Trophoblast cell (in vitro differentiated cells and primary cell): ENCODE results near the gene TMEM132C.

Source experiments
- DNase-seq, 2 donors: peaks; one replicate each; pipeline ENCODE4 v3.0.0-alpha.2; 2016
- H2AFZ ChIP-seq: 2 replicates; pipeline ENCODE4 v1.6.1; 2013; ENCODE audit warnings: low read length, moderate library complexity, mild to moderate bottlenecking; ENCODE audit not compliant: insufficient read depth, poor library complexity
- H2AK5ac ChIP-seq: 2 replicates; pipeline ENCODE4 v1.6.1; 2013; ENCODE audit warnings: mild to moderate bottlenecking, low read length
- H2BK120ac ChIP-seq: 2 replicates; pipeline ENCODE4 v1.6.1; 2013; ENCODE audit warnings: low read length, mild to moderate bottlenecking, moderate library complexity; ENCODE audit not compliant: insufficient read depth, poor library complexity
- H2BK12ac ChIP-seq: 2 replicates; pipeline ENCODE4 v1.6.1; 2013; ENCODE audit warnings: mild to moderate bottlenecking, low read length, moderate library complexity
- H2BK5ac ChIP-seq: 2 replicates; pipeline ENCODE4 v1.6.1; 2013; ENCODE audit warnings: low read length, low read depth, moderate library complexity, mild to moderate bottlenecking; ENCODE audit not compliant: poor library complexity
- H3K14ac ChIP-seq: 2 replicates; pipeline ENCODE4 v1.6.1; 2013; ENCODE audit warnings: mild to moderate bottlenecking, low read length
- H3K18ac ChIP-seq: 2 replicates; pipeline ENCODE4 v1.6.1; 2013; ENCODE audit warnings: mild to moderate bottlenecking, low read length
- H3K23ac ChIP-seq: 2 replicates; pipeline ENCODE4 v1.6.1; 2013; ENCODE audit warnings: low read length
- H3K27ac ChIP-seq: 2 replicates; pipeline ENCODE4 v1.5.1; 2013; ENCODE audit warnings: low read depth, mild to moderate bottlenecking, inconsistent platforms, low read length, moderate library complexity
- H3K27me3 ChIP-seq: 2 replicates; pipeline ENCODE4 v1.6.1; 2013; ENCODE audit warnings: inconsistent platforms, mild to moderate bottlenecking, low read length, moderate library complexity; ENCODE audit not compliant: insufficient read depth
- H3K36me3 ChIP-seq, 2 experiments: 1 replicate in 1 of 2; 2 replicates in 1 of 2; pipeline ENCODE4 v1.6.1; 2013; ENCODE audit warnings: low read length in 2 of 2, mild to moderate bottlenecking in 2 of 2, moderate library complexity in 1 of 2; ENCODE audit not compliant: insufficient read depth in 2 of 2, control insufficient read depth in 1 of 2
- H3K4ac ChIP-seq: 2 replicates; pipeline ENCODE4 v1.6.1; 2013; ENCODE audit warnings: low read depth, mild to moderate bottlenecking, low read length, moderate library complexity
- H3K4me1 ChIP-seq, 2 experiments: 1 replicate in 1 of 2; 2 replicates in 1 of 2; pipeline ENCODE4 v1.6.1; 2013; ENCODE audit warnings: low read length in 2 of 2, mild to moderate bottlenecking in 2 of 2, moderate library complexity in 1 of 2; ENCODE audit not compliant: insufficient read depth in 2 of 2, control insufficient read depth in 1 of 2
- H3K4me2 ChIP-seq: 2 replicates; pipeline ENCODE4 v1.6.1; 2013; ENCODE audit warnings: inconsistent platforms, mild to moderate bottlenecking, low read length, moderate library complexity
- H3K4me3 ChIP-seq: 2 replicates; pipeline ENCODE4 v1.5.1; 2013; ENCODE audit warnings: mild to moderate bottlenecking, low read depth, low read length, inconsistent platforms
- H3K79me1 ChIP-seq: one replicate; pipeline ENCODE4 v1.6.1; 2013; ENCODE audit warnings: low read length
- H3K79me2 ChIP-seq: 2 replicates; pipeline ENCODE4 v1.6.1; 2013; ENCODE audit warnings: low read length, mild to moderate bottlenecking; ENCODE audit not compliant: control insufficient read depth, insufficient read depth, poor library complexity
- H3K9ac ChIP-seq: 2 replicates; pipeline ENCODE4 v1.6.1; 2013; ENCODE audit warnings: mild to moderate bottlenecking, low read length
- H3K9me3 ChIP-seq: 2 replicates; pipeline ENCODE4 v1.6.1; 2013; ENCODE audit warnings: low read depth, mild to moderate bottlenecking, control low read depth, inconsistent platforms, low read length; ENCODE audit not compliant: insufficient read depth
- H4K12ac ChIP-seq: 2 replicates; pipeline ENCODE4 v1.6.1; 2013; ENCODE audit warnings: low read depth, mild to moderate bottlenecking, low read length, moderate library complexity
- H4K8ac ChIP-seq: 2 replicates; pipeline ENCODE4 v1.6.1; 2013; ENCODE audit warnings: low read depth, mild to moderate bottlenecking, low read length, moderate library complexity
- H4K91ac ChIP-seq: one replicate; pipeline ENCODE4 v1.6.1; 2013; ENCODE audit warnings: low read depth, mild to moderate bottlenecking, low read length, moderate library complexity
- WGBS: extraction: QIAGEN DNeasy Blood & Tissue Kit; methylation state at CpG from one replicate; pipeline ENCODE4 v1.1.7; 2013; ENCODE audit warnings: missing lambda C conversion rate; ENCODE audit not compliant: insufficient read length, insufficient coverage; ENCODE audit errors: extremely low coverage; 5-methylcytosine and 5-hydroxymethylcytosine counted together

Gene TMEM132C

DNA sequence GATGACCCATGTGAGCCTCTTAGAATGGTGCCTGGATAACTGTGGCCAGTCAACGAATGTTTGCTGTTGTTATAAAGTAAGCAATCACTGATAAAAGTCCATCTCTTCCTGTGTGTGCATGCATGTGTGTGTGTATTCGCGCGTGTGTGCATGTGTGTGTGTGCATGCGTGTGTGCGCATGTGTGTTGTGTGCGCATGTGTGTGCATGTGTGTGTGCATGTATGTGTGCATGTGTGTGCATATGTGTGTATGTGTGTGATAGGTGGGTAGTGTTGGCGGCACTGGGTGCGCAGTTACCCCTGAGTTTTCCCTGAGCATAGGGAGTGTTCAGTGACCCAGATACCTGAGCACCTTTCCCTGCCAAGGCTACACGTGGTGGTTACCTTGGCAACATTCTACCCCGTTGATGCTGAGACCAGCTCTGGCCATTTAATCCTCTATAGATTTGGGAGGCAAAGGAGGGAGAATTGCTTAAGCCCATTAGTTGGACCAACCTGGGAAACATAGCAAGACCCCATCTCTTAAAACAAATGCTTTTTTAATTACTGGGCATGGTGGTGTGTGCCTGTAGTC lies 419.0 kb downstream of the TMEM132C start:
- no peaks in the 10 kb centered on the region for H3K4me1 ChIP-seq
- no peak overlapping the region for H4K12ac ChIP-seq
- H3K9me3 ChIP-seq = peaks cover 4% of the 10 kb centered on the region
- no peaks in the 10 kb centered on the region for H3K79me2 ChIP-seq
- H3K4ac ChIP-seq = no peak overlapping the region
- H3K23ac ChIP-seq = peak overlapping the region; percentile 34
- no peaks in the 10 kb centered on the region for H3K27me3 ChIP-seq
- no peak overlapping the region for H3K4me3 ChIP-seq
- H2BK12ac ChIP-seq = no peak overlapping the region
- H3K79me1 ChIP-seq = no peaks in the 10 kb centered on the region
- no peak overlapping the region for H4K8ac ChIP-seq
- H3K4me2 ChIP-seq = no peak overlapping the region
- DNase-seq = no peak
- H2BK5ac ChIP-seq = no peak overlapping the region
- H4K91ac ChIP-seq = no peak overlapping the region
- WGBS = no CpG with 5 or more reads among the region's 11 CpGs
- H2AFZ ChIP-seq = no peak overlapping the region
- H3K14ac ChIP-seq = no peak overlapping the region
- H3K27ac ChIP-seq = no peak overlapping the region
- no peak overlapping the region for H3K9ac ChIP-seq
- H2BK120ac ChIP-seq = no peak overlapping the region
- H2AK5ac ChIP-seq = no peak overlapping the region
- H3K36me3 ChIP-seq = no peaks in the 10 kb centered on the region
- H3K18ac ChIP-seq = no peak overlapping the region

DNA sequence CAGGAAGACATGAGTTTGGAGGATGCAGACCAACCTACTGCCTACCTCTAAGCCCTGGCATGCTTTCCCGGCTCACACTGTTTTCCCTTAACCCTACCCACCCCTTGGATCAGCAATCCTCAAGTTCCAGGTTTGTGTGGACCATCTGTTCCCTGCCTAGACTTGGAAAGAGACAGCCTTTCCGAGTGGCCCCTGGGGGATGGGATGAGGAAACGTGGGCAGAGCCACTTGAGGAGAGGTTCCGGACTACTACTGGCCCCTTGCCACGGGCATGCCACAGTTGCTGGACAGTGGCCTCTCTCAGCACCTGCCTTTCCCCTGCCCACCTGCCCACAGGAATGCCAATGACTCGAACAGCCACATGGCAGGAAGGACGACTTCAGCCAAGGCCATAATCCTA lies 420.9 kb downstream of the TMEM132C start:
- H2BK5ac ChIP-seq = no peak overlapping the region
- H4K91ac ChIP-seq = no peak overlapping the region
- no peak overlapping the region for H3K27ac ChIP-seq
- no peak overlapping the region for H4K12ac ChIP-seq
- no peak overlapping the region for H3K4me2 ChIP-seq
- H4K8ac ChIP-seq = no peak overlapping the region
- no peak overlapping the region for H3K4ac ChIP-seq
- no peak overlapping the region for H2AK5ac ChIP-seq
- no peak overlapping the region for H2BK12ac ChIP-seq
- no peak overlapping the region for H3K14ac ChIP-seq
- no peaks in the 10 kb centered on the region for H3K79me2 ChIP-seq
- H3K18ac ChIP-seq = no peak overlapping the region
- H3K4me3 ChIP-seq = no peak overlapping the region
- H3K79me1 ChIP-seq = no peaks in the 10 kb centered on the region
- DNase-seq = no peak
- H3K36me3 ChIP-seq = no peaks in the 10 kb centered on the region
- H3K9me3 ChIP-seq = peaks cover 4% of the 10 kb centered on the region
- H2AFZ ChIP-seq = no peak overlapping the region
- no peak overlapping the region for H3K9ac ChIP-seq
- no peak overlapping the region for H2BK120ac ChIP-seq
- no CpG with 5 or more reads among the region's 7 CpGs for WGBS
- H3K23ac ChIP-seq = no peak overlapping the region
- no peaks in the 10 kb centered on the region for H3K4me1 ChIP-seq
- H3K27me3 ChIP-seq = no peaks in the 10 kb centered on the region

DNA sequence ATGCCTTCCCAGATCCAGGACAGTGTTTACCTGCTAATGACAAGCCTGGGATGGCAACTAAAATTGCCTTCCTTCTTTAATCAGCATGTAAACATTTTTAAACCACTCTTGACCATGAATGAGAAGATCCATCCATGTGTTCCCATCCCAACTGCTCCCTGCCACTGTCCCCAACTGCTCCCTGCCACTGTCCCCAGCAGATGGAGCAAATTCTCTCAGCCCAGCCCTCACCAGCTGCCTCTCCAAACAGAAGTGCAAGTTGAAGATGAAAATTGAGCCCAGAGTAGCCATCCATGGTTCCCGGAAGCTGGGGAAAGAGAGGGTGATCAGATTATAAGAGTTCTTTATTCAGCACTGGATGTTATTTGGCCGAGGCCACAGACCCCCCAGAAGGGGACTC lies 423.7 kb downstream of the TMEM132C start:
- no peak overlapping the region for H3K4ac ChIP-seq
- H3K4me3 ChIP-seq = no peak overlapping the region
- H3K79me1 ChIP-seq = no peaks in the 10 kb centered on the region
- no peak overlapping the region for H4K12ac ChIP-seq
- H2AFZ ChIP-seq = no peak overlapping the region
- no peak overlapping the region for H3K23ac ChIP-seq
- H2BK12ac ChIP-seq = no peak overlapping the region
- no CpG with 5 or more reads among the region's 2 CpGs for WGBS
- no peak overlapping the region for H3K9ac ChIP-seq
- no peak overlapping the region for H3K4me2 ChIP-seq
- H3K27ac ChIP-seq = no peak overlapping the region
- H3K79me2 ChIP-seq = no peaks in the 10 kb centered on the region
- peaks cover 4% of the 10 kb centered on the region for H3K9me3 ChIP-seq
- H2BK5ac ChIP-seq = no peak overlapping the region
- H3K36me3 ChIP-seq = no peaks in the 10 kb centered on the region
- no peak overlapping the region for H4K8ac ChIP-seq
- DNase-seq = no peak
- no peak overlapping the region for H2AK5ac ChIP-seq
- H3K27me3 ChIP-seq = no peaks in the 10 kb centered on the region
- H4K91ac ChIP-seq = no peak overlapping the region
- no peak overlapping the region for H3K18ac ChIP-seq
- H3K4me1 ChIP-seq = no peaks in the 10 kb centered on the region
- no peak overlapping the region for H3K14ac ChIP-seq
- no peak overlapping the region for H2BK120ac ChIP-seq

DNA sequence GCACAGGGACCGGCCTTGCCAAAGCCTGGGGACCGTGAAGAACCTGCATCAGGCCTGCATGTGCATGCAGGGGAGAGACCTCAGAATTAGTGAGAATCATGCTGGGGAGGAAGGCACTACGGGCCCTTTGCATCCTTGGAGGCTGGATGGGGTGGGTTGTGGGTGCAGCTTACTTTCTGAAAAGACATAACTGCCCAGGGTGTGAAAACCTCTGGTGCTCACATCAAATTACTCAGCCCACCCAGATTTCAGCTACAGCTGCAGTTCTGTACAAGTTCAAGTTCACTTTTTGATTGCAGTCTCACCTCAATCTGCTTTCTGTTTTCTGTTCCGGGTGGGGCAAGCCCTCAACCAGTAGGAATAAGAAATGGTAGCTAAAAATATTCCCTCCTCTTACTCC lies 426.1 kb downstream of the TMEM132C start:
- Histone ChIP-seq H2AK5ac (no peak overlapping the region), H2AFZ (no peak overlapping the region), H3K4ac (no peak overlapping the region), H3K79me1 (no peaks in the 10 kb centered on the region), H3K18ac (no peak overlapping the region), H3K4me3 (no peak overlapping the region), H2BK120ac (no peak overlapping the region), H3K79me2 (no peaks in the 10 kb centered on the region), H3K9ac (no peak overlapping the region), H3K27ac (no peak overlapping the region), H3K4me2 (no peak overlapping the region), H3K23ac (no peak overlapping the region), H3K14ac (no peak overlapping the region), H4K12ac (no peak overlapping the region), H2BK12ac (no peak overlapping the region), H3K4me1 (no peaks in the 10 kb centered on the region), H2BK5ac (no peak overlapping the region), H3K9me3 (peaks cover 3% of the 10 kb centered on the region), H3K36me3 (no peaks in the 10 kb centered on the region), H4K91ac (no peak overlapping the region), H3K27me3 (no peaks in the 10 kb centered on the region), H4K8ac (no peak overlapping the region)
- no CpG with 5 or more reads among the region's 4 CpGs for WGBS
- DNase-seq = no peak
